Measurements from ENCODE around the gene SPATA31E1.
"Not testable (repeated sequence)": the region's sequence is repeated elsewhere in the genome, so short reads cannot be mapped to it uniquely, and the experiment has no call there.

Gene SPATA31E1

DNA sequence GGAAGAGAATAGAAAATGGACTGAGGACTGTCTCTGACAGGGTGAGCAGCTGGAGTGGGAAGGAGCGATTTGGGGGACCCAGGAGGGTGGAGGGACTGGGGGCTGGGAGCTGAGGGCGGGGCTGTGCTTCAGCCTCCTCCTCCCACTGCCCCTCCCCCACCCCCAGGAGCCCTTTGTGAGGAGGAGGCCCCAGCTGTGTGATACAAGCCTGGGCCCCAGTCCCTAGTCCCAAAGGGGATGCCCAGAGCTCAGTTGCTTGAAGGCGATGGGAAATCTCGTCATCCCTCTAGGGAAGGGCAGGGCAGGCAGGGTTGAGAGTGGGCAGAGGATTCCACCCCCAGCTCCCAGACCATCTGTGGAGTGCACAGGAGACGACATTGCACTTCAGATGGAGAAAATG, at the start of gene SPATA31E1:
TSS of gene SPATA31E1 (plus strand) at position 251 of the 400 bp plus-strand sequence. CDS start at position 266, 15 bp downstream.
- no peak for DNase-seq (ENCODE audit: low read depth)

DNA sequence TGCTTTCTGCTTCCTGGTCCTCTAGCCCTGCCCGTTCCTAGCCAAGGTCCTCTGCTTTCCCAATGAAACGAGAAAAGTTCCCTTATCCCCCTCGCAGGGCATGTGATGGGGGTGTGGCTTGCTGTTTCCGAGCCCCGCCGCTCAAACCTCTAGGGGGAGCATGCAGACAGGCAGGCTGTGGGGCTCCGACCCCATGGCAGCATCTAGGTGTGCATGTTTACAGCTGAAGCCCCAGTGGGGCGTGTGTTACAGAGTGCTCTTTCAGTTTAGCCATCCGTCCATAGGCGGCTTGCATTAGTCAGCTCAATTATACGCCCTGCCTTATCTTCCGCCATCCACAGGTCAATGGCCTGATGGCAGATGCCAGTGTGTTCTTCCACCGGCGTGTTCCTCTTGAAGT, 48.3 kb upstream of the SPATA31E1 start:
- no peak for DNase-seq (ENCODE audit: low read depth)

DNA sequence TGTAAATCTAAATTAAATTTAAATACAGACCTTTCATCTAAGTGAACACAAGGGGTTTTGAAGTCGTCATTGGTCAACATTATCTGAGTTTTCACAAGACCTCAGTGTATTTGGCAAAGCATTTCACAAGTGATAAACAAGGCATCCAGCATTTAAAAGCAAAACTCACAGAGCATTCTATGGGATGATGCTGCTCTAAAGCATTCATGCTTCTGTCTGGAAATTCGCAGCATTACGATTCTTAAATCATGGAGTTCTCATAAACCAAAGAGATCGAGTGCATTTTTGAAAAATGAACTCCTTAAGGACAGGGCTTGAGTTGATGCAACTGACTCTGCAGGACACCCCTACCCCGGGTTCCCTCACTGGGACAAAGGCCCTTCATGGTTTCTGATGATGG, 46.1 kb upstream of the SPATA31E1 start:
- no peak for DNase-seq (ENCODE audit: low read depth)

DNA sequence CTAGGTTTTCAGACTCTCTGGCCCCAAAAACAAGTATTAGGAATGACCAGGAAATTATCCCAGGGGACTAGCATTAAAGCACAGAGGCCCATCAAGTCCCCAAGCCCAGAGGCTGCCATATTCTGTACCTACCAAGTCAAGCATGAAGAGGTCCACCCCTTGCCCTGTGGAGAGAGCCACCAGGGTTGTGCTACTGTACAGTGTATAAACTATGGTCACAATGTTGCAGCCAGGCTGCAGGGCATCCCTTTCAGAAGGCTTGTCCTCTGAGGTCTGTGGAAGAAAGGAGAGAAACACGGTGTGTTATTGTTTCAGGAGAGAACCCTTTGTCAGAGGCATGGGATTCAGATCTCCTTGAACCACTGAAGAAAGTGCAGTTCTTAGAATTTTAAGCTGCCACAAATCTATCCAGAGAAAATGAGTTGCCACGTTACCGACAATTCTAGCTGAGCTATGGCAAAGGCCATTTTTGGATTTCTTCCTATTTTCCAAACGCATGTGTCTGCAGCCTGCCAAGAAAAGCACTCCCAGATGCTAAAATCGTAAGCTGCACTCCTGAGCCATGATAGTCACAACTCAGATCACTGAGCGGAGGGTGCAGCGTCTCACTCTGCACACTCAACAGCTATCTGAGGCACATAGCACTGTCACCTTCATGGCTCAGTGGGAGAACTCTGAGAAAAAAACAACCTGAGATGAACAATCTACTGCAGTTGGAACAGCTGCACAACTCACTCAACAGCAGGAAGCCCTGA, 45.5 kb upstream of the SPATA31E1 start:
- DNase-seq (ENCODE audit: low read depth): peak; percentile 15

DNA sequence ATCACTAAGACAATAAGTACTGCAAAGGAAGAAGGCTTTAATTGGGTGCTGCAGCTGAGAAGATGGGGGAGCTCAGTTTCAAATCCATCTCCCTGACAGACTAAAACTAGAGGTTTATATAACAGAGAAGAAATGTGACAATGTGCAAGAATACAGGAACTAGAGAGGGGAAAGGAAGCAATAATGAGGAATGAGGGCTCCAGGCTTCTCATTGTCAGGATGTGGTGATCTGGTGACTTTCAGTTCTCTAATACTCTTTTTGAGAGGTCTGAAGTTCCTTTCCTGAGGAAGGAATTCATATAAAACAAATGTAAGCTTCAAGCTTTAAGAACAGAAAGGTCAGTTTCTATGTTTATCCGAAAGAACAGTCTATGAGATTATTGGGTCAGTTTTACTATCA, 42.5 kb upstream of the SPATA31E1 start:
- DNase-seq (ENCODE audit: low read depth): no peak

DNA sequence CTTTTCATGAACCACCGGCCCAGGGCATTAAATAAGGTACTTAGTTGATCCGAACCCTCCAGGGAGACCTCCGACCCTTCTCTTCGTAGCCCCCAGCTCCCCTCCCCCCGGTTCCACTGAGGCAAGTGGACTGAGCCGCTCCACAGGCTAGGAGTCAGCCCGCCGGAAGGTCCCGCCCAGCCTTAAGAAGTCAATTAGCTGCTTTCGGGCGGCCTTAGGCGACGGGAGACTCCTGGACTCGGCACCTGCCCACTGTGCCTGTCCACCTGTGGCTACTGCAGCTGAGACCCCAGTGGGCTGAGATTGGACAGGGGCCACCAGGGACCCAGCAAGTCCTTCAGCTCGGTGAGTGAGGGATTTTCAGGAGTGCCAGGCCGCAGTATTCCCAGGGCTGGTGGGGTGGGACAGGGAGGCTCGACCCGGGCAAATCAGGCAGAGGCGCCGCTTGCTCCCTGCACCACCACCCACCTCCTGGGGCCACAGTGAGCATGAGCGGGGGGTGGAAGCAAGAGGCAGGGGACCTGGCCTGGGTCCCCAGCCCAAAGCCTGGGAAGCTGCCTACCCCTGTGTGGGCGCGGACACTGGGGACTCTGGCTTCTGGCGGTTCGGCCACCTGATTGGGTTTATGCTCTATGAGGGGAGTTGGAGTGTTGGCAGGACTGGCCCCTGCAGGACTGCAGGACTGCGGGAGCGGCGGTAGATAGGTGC, 39.6 kb upstream of the SPATA31E1 start:
- DNase-seq (ENCODE audit: low read depth): no peak

DNA sequence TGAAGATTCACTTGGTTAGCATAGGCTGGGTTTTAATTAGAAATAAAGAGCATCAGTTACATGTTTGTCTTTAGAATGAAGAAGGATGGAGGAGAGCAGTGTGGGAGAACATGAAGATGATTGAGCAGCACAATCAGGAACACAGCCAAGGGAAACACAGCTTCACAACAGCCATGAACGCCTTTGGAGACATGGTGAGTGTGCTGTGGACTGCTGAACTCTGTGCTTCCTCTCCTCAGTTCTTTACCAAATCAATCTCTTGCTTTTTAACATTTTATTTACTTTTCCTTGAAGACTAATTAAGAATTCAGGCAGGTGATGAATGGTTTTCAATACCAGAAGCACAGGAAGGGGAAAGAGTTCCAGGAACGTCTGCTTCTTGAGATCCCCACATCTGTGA, 38.2 kb upstream of the SPATA31E1 start:
- no peak for DNase-seq (ENCODE audit: low read depth)

DNA sequence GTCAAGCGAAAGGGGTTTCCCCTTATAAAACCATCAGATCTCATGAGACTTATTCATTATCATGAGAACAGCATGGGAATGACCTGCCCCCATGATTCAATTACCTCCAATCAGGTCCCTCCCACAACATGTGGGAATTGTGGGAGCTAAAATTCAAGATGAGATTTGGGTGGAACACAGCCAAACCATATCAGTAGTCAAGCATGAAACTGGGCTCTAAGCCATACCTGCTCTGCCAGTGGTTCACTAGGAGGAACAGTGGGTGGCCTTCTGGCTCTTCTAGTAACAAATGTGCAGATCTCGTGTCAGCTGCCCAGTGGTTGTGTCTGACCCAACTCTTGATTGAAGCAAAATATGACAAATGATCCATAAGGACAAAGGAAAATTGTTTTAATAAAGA, 34.9 kb upstream of the SPATA31E1 start:
- DNase-seq (ENCODE audit: low read depth): not testable (repeated sequence)

DNA sequence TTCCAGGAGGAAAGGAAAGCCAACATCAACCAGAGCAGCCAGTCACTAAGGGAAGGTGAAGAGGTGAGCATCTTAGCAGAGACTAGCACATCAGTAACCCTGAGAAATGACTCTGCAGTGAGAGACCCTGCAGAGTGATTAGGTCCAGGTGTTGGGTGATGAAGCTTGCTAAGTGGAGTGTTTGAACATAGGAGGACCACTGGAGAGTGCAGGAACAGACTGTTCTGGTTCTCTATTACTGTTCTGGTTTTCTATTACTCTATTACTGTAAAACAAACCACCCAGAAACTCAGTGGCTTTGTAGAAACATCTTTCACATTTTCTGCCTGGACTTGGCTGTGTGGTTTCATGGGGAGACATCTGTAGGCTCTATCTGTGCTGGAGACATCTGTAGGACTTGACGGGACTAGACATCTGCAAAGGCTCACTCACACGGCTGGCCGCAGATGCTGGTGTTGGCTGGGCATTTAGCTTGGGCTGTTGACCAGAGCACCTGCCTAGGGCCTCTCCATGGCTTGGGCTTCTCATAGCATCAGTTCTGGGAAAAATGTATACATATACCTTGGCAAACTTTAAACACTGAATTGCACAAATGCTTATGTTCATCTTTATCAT, 33.4 kb upstream of the SPATA31E1 start:
- DNase-seq (ENCODE audit: low read depth): no peak

DNA sequence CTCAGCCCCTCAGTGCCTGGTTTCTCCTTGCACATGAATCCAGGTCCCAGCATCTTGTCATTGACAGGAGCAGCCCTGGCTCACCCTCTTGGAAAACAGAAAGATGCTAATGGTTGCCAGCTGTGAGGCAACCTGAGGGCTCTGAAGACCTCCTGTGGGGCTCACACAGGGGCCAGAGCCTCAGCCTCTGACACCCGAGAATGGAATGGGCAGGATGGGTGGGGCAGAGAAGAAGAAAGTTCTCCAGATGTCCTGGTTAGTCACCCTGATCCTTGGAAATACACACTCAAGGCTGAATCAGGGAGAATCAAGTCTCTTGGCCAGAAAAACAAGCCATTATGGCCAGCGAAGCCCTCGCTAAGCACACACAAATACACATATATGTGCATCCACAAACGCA, 32.3 kb upstream of the SPATA31E1 start:
- peak; percentile 80 for DNase-seq (ENCODE audit: low read depth)

DNA sequence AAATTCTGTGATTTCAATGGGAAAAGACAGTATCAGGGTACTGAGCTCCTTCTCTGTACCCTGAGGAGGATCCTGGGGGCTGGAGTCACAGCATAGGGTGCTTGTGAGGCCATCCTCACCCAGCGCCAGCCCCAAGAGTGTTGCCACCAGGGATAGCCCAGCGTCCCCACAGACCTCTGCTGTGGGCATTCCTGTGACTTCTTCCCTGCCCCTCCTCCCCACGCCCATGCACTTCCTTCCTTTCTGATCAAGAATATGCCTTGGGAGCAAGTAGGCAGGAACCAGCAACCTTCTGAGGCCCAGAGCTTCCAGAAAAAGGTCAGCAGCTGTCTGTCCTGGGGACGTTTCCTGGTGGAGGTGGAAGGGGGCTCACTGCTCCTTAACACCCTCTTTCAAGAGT, 31.5 kb upstream of the SPATA31E1 start:
- DNase-seq (ENCODE audit: low read depth): not testable (repeated sequence)

DNA sequence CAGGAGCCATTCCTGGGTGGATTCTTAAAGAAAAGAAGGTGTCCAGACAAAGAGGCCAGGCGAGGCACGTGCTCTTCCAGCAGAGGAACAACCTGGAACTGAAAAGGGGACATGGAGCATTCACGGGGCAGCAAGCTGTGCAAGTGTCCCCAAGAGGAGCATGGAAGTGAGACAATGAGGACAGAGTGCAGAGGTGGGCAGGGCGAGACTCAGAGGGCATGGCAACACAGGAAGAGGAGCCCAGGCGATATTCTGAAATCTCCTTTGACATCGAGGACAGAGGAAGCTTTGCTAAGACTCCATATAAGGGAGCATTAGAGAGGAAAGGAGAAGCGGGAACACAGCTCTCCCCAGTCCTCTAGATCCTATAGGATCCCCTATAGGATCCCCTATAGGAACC, 29.4 kb upstream of the SPATA31E1 start:
- no peak for DNase-seq (ENCODE audit: low read depth)

DNA sequence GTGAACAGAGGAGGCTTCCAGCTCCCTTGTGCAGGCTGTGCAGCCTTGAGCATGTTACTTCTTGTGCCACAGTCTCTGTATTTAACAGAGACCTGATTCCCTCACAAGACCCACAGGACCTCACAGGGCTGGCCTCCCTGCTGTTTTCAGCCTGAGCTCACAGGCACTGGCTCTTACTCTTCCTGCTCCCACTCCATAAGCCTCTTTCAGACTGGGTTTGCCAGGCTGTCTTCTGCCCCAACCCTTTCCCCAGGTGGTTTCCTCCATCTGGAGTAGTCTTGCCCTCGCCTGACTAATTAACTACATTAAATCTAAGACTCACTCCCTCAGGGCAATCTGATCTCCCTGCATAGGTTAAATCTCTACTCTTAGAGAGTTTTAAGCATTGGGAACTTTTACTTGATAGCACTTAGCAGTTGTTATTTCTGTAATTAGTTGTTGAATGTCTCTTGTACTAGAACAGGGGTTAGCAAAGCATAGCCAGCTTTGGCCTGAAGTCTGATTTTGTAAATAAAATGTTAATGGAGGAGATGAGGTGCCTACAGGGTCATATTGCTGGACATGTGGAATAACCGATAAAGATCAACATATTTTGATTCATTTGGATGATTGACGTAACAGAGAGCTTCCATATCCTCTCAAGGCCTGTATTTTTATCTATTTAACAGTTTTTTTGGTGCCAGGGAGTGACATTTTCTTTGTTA, 28.6 kb upstream of the SPATA31E1 start:
- no peak for DNase-seq (ENCODE audit: low read depth)

DNA sequence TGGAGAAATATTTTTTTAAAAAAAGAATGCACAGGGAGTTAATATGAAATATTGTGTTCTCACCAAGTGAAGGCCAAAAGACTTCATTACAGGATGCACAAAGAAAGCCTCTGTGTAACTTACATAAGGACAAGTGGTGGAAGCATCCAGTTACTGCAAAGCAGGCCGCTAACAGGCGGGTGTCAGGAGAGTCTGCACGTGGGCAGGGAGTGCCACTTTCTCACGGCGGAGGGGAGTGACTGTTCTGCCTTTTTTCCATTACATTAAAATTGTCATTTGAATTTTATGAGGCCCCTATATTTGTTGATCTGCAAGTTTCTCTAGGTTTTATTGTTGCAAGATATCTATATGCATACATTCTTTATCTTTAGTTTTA, 28.1 kb upstream of the SPATA31E1 start:
- no peak for DNase-seq (ENCODE audit: low read depth)

DNA sequence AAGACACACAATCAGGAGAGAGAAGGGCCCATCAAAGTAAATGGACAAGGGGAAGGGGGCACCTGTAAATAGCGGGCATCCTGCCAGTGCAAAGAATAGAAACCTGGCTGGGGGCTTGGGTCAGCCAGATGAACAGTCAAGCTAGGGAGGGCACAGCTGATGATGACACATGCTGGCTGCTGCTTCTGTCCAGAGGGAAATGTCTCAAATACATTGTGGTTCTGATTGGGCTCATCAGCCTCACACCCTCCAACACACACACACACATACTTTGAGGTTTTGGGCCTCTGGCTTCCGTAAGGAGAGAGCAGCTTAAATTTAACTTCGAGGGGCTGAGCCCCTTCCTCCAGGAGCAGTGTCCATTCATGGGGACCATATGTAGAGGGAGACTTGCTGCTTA, 27.6 kb upstream of the SPATA31E1 start:
- no peak for DNase-seq (ENCODE audit: low read depth)

DNA sequence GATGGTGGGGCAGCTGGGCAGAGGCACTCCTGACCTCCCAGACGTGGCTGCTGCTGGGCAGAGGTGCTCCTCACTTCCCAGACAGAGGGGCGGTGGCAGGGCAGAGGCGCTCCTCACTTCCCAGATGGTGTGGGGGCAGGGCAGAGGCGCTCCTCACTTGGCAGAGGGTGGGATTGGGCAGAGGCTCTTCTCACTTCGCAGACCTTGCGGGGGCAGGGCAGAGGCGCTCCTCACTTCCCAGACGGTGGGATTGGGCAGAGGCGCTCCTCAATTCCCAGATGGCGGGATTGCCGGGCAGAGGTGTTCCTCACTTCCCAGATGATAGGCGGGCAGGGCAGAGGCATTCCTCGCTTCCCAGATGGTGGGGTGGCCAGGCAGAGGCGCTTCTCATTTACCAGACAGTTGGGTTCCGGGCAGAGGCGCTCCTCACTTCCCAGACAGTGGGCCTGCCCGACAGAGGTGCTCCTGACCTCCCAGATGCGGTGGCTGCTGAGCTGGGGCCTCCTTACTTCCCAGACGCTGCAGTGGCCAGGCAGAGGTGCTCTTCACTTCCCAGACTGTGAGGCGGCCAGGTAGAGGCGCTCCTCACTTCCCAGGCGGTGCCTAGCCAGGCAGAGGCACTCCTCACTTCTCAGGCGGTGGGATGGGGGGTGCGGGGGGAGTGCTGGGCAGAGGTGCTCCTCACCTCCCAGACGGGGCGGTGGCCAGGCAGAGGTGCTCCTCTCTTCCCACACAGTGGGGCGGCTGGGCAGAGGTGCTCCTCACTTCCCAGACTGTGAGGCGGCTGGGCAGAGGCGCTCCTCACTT, 25.3 kb upstream of the SPATA31E1 start:
- no peak for DNase-seq (ENCODE audit: low read depth)

DNA sequence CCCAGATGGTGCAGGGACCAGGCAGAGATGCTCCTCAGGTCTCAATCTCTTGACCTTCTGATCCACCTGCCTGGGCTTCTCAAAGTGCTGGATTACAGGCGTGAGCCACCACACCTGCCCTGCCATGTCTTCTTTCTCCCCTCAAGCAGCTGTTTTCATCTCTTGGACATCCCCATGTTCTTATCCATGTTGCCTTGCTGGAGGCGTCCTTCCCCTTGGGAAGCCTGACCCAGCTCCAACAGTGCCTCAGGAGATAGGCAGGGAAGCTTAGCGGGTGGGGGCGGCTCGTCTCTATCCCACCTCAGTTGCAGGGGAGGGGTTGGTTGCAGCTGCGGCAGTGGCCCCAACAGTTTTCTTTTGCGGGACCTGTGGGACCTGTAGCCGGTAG, 24.7 kb upstream of the SPATA31E1 start:
- DNase-seq (ENCODE audit: low read depth): no peak

DNA sequence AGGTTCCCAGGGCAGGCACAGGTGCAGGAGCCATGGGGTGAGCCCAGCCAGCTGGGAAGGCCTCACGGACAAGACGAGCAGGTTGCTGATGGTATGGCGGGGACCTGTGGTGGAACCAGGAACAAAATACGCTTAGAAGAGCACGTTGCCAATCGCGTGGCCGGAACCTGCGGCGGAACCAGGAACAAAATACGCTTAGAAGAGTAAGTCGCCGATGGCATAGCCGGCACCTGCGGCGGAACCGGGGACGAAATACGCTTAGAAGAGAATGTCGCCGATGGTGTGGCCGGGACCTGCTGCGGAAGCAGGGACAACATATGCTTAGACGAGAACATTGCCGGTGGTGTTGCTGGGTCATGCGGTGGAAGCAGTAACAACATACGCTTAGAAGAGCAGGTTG, 23.5 kb upstream of the SPATA31E1 start:
- DNase-seq (ENCODE audit: low read depth): no peak

DNA sequence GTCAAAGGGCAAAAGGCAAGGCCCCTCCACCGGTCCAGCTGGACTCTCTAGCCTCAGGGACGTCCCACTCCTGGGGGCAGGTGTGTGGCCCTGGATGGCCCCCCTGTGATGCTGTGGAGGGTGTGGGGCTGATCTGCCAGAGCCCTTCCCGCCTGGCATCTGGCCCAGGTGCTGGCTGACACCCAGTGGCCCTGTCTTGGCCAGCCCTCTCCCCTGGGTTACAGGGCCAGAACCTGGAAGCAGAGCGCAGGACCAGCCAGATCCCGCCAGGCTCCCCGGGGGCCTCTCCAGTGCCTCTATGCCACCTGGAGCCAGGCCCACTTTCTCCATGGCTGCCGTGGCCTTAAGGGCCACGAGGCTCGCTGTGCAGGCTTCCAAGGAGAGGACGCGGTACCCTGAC, 22.9 kb upstream of the SPATA31E1 start:
- no peak for DNase-seq (ENCODE audit: low read depth)

DNA sequence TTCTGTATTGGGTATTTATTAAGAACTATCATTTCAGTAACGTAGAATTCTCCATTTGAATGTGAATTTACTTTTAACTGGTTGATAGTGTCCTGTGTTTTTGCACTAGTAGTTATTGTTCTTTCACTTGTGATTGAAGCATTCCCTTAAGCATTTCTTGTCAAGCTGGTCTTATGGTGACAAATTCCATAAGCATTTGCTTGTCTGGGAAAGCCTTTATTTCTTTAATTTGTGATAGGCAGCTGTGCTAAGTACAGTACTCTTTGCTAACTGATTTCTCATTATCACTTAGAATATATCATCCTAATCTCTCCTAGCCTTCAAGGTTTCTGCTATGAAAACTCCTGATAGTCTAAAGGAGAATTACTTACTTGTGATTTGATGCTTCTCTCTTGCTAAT, 21.3 kb upstream of the SPATA31E1 start:
- DNase-seq (ENCODE audit: low read depth): no peak

DNA sequence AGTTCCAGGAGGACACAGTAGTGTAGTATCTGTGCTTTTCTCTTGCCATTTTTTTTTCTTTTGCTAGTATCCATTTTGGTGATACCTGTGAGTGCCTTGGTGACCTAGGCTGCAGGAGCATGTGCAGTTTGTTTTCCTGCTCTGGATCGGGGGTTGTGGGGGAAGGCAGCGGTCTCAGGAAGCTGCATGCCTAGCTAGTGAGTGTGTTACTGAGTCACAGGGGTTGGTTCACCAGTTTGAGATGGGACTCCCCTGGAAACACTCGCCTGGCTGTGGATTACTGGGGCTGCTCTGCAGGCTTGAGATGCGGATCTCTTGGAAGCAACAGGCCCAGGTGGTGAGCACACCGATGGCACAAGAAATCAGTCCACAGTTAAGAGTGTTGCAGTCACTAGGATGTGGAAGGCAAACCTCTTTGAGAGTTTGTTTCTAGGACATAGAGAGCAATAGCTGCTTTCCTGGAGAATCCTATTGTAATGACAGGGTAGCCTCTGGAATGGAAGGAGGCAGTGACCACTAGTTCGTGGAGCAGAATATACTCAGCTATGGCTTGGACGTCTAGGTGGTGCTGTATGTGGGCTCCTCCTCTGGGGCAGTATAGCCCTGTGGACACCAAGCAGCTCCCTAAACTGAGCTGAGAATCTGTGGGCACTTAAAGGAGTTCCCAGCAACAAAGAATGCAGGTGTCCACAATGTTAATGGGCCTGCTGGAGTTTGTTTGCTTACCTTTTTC, 20.0 kb upstream of the SPATA31E1 start:
- DNase-seq (ENCODE audit: low read depth): peak; percentile 86
